ENCODE data around the gene ASF1B. TPM values are rescaled to one million over a fixed set of nuclear protein-coding genes. Genes with fewer than 3 reads are reported as not detected.

Gene ASF1B
- polyA plus RNA-seq, 1 experiment = 11.1 TPM

DNA sequence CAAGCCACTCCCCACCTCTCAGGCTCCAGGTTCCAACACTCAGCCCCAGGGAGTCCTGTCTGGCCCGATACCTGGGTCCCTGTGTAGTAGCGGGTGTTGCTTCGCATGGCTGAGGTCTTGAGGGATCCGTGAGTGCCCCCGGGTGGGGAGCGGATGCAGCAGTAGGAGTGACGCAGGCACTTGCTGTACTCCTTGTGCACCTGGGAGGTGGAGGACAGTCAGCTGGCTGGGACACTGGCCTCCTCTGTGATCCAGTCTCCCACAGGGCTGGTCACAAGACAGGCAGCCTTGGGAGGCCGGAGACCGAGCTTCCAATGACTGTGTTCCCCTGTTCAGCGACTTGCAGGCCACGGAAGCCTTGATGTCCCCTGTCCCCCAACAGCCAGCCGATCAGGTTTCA is 16.3 kb upstream of the ASF1B start:
- ChIA-PET POLR2A (no interaction called here), CTCF (interaction anchor here (0.9 kb wide), 1 partner anchor 16 kb away, joined by 3 read pairs; the partner anchor contains the start of gene ASF1B)
- H3K4me3 ChIP-seq (ENCODE audit: low read depth, low read length) = no peak overlapping the region
- DNase-seq (ENCODE audit: low read depth) = no peak
- peaks cover 3% of the 10 kb centered on the region for H3K36me3 ChIP-seq (ENCODE audit: control insufficient read depth, insufficient read depth, low read length)
- H3K27me3 ChIP-seq (ENCODE audit: control insufficient read depth, insufficient read depth, low read length) = no peaks in the 10 kb centered on the region
- no peak for TF ChIP-seq CTCF (IDR thresholded peaks at IDR 0.05; ENCODE audit: insufficient read depth, low read depth, low read length)

GRCh38 chr19:14150770-14151661 is 14.6 kb upstream of the ASF1B start:
- POLR2A ChIA-PET = no interaction called here
- no peaks in the 10 kb centered on the region for H3K27me3 ChIP-seq (ENCODE audit: control insufficient read depth, insufficient read depth, low read length)
- CTCF ChIA-PET = interaction anchor here (0.9 to 1.4 kb wide), 3 partner anchors 151 to 271 kb away, joined by 3 to 6 read pairs (median 3); no protein-coding TSS in a partner anchor
- no peak for DNase-seq (ENCODE audit: low read depth)
- H3K36me3 ChIP-seq (ENCODE audit: control insufficient read depth, insufficient read depth, low read length) = peaks cover 1% of the 10 kb centered on the region
- no peak overlapping the region for H3K4me3 ChIP-seq (ENCODE audit: low read depth, low read length)
- no peak for TF ChIP-seq CTCF (IDR thresholded peaks at IDR 0.05; ENCODE audit: insufficient read depth, low read depth, low read length)

DNA sequence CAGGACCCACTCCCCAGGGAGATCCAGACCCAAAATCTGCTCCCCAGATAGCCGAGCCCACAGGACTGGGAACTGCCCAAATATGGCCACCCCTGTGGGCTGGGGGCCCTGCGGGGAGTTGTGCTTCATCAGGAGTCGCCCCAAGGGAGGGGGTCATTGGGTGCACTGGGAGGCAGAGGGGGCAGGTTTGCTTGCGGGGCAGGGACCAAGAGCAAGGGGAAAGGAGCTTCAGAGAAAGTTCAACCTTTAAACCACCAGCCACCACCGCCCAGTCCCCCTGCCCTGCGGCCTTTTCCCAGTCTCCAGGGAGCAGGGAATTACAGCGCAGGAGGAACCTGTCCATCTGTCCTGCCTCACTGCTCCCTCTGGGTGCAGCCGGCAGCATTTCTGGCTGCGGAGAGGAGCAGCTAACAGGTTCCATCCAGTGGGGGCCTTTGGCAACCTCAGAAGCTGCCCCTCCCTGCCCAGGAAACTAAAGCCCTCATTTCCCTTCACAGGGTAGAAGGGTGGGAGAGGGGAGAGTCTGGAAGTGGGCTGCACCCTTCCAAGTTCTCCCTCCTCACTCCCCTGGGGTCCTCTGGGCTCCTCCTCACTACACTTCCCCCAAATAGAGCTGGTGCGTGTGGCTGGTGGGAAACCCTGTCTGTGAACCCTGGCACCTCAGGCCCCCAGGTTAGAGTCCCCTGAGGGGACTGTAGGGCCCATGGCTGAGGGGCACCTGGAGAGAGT is 13.8 kb upstream of the ASF1B start:
- ChIA-PET CTCF (interaction anchor here (1.1 to 1.4 kb wide), 3 partner anchors 12 to 270 kb away, joined by 3 to 6 read pairs (median 4); no protein-coding TSS in a partner anchor), POLR2A (interaction anchor here (0.7 kb wide), 1 partner anchor 262 kb away, joined by 3 read pairs; no protein-coding TSS in a partner anchor)
- no peak for TF ChIP-seq CTCF (IDR thresholded peaks at IDR 0.05; ENCODE audit: insufficient read depth, low read depth, low read length)
- Histone ChIP-seq H3K36me3 (ENCODE audit: control insufficient read depth, insufficient read depth, low read length) (no peaks in the 10 kb centered on the region; the same call in 1 of the 2 replicates), H3K27me3 (ENCODE audit: control insufficient read depth, insufficient read depth, low read length) (no peaks in the 10 kb centered on the region), H3K4me3 (ENCODE audit: low read depth, low read length) (no peak overlapping the region)
- DNase-seq (ENCODE audit: low read depth) = no peak

- peak overlapping the region; percentile 15 for H3K4me3 ChIP-seq (ENCODE audit: low read depth, low read length)
- ChIA-PET POLR2A (interaction anchor here (0.7 kb wide), 1 partner anchor 261 kb away, joined by 3 read pairs; no protein-coding TSS in a partner anchor), CTCF (interaction anchor here (1.1 to 1.6 kb wide), 5 partner anchors 12 to 303 kb away, joined by 3 to 6 read pairs (median 3); no protein-coding TSS in a partner anchor)
- H3K36me3 ChIP-seq (ENCODE audit: control insufficient read depth, insufficient read depth, low read length) = no peaks in the 10 kb centered on the region; the same call in 1 of the 2 replicates
- TF ChIP-seq CTCF (IDR thresholded peaks at IDR 0.05; ENCODE audit: insufficient read depth, low read depth, low read length) = no peak
- H3K27me3 ChIP-seq (ENCODE audit: control insufficient read depth, insufficient read depth, low read length) = no peaks in the 10 kb centered on the region
- no peak for DNase-seq (ENCODE audit: low read depth)
Observed at GRCh38 chr19:14149509-14149994, 13.2 kb upstream of the ASF1B start.
